Fibroblast of mammary gland (primary cell): Measurements from ENCODE around the gene IGF1R.

Source experiments
- DNase-seq: peaks from one replicate; pipeline ENCODE4 v3.0.0-alpha.2; 2010; ENCODE audit warnings: low read depth
- H3K4me3 ChIP-seq: 2 replicates; pipeline ENCODE4 v1.5.1; 2011; ENCODE audit warnings: low read depth, mild to moderate bottlenecking, low read length, moderate library complexity; ENCODE audit not compliant: control insufficient read depth
- CTCF ChIP-seq: conservative IDR thresholded peaks from 2 replicates; pipeline ENCODE4 v1.5.1; 2011; ENCODE audit warnings: low read depth, low read length, inconsistent platforms; ENCODE audit not compliant: control insufficient read depth, insufficient read depth

The IGF1R gene

GRCh38 chr15:98933406-98933805 is 285.1 kb downstream of the IGF1R start:
- no peak for TF ChIP-seq CTCF
- DNase-seq = no peak
- no peak overlapping the region for H3K4me3 ChIP-seq

GRCh38 chr15:98935736-98936135 is 287.4 kb downstream of the IGF1R start:
- H3K4me3 ChIP-seq = no peak overlapping the region
- DNase-seq = no peak
- no peak for TF ChIP-seq CTCF

- no peak for TF ChIP-seq CTCF
- DNase-seq = no peak
- H3K4me3 ChIP-seq = no peak overlapping the region
Observed at GRCh38 chr15:98937413-98938104, 289.2 kb downstream of the IGF1R start.

- DNase-seq = no peak
- no peak overlapping the region for H3K4me3 ChIP-seq
- TF ChIP-seq CTCF = no peak
Observed at GRCh38 chr15:98938105-98938417, 289.7 kb downstream of the IGF1R start.

GRCh38 chr15:98938799-98939198 is 290.5 kb downstream of the IGF1R start:
- TF ChIP-seq CTCF = no peak
- no peak overlapping the region for H3K4me3 ChIP-seq
- no peak for DNase-seq

GRCh38 chr15:98939311-98940080 is 291.2 kb downstream of the IGF1R start:
- no peak overlapping the region for H3K4me3 ChIP-seq
- no peak for DNase-seq
- no peak for TF ChIP-seq CTCF
